DMS79 (cell line): Measurements from ENCODE around the gene TTC24.
"Not testable (repeated sequence)": the region's sequence is repeated elsewhere in the genome, so short reads cannot be mapped to it uniquely, and the experiment has no call there.

Source experiments
- DNase-seq: peaks from one replicate; lab custom pipeline; 2025; lab: John Stamatoyannopoulos, UW

TTC24 gene

DNA sequence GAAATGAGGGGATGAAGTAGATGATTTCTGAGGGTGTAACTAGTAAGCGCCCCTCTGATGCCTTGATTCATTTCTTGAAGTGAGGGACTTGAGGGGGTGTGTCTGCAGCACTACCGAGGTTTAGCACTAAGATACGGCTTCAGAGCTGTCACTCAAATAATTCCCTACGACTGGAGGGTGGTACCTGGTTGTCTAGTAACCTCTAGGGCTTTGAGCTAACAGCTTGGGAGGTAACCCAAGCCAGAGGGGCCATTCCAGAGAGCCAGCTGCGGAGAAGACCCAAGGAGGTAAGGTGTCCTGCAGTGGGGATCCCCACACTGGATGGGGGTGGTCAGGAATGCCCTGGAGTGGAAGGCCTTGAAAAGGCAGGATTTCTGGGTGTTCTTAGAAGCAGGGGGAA is at the start of gene TTC24:
TTC24 (plus strand) TSS at position 252 of the 400 bp plus-strand sequence. CDS start 1,642 bp downstream, outside the sequence.
- DNase-seq = no peak

DNA sequence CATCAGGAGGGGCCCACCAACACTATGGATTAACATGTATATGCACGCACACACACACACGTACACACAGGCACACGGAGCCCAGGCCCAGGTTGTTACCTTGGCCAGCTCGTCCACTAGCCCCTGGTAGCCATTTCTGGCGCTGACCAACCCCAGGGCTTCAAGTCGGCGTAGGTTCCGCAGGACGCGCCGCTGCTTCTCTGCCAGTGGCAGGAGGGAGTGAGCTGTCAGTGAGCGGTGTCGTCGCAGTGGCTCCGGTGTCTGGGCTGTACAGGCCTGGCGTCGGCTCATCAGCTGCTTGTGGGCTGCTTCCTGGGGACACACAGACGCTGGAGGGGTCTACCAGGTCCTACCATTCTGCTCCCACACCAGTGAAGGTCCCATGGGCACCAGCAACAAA is 49.5 kb upstream of the TTC24 start:
- no peak for DNase-seq

DNA sequence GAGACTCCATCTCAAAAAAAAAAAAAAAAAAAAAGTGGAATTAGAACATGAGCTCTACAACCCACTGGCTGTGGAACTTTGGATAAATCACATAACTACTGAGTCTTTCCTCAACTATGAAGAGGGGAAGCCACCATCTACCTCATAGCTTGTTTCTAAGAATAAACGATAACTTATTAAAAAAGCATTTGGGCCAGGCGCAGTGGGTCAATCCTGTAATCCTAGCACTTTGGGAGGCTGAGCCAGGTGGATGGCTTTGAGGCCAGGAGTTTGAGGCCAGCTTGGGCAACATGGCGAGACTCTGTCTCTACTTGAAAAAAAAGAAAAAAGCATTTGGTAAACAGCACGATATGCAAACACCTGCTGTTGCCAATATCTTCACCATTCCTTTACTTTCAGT is 47.1 kb upstream of the TTC24 start:
- no peak for DNase-seq

GRCh38 chr1:156533568-156534220 is 45.8 kb upstream of the TTC24 start:
- DNase-seq = no peak

DNA sequence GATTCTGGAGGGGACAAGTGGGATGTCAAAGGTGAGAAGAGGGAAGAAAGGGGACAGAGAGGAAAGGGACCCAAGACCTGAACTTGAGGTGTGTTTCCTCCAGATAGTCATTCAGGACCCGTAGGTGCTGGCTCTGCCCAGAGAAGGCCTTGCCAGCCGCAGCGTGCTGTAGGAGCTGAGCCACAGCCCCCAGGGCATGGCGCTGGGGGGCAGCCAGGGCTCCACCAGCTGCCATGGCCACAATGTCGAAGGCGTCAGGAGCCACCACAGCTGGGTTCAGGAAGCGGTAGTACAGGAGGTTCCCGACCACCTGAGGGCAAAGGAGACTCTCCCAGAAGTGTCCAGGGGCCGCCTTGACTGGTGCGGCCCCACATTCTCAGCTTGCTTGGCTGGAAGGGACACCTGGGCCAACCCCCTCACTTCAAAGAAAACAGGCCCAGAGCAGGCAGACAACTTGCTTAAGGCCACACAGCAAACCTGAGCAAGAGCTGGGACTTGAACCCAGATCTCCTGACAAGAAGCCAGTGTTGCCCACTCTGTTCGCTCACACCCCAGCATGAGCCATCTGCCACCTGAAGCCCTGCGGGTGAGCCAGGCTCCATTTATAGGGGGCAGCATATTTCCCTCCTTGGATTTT is 45.0 kb upstream of the TTC24 start:
- DNase-seq = no peak

GRCh38 chr1:156537027-156537426 is 42.5 kb upstream of the TTC24 start:
- DNase-seq = no peak

GRCh38 chr1:156538711-156539440 is 40.6 kb upstream of the TTC24 start:
- no peak for DNase-seq

- no peak for DNase-seq
These were observed 39.6 kb upstream of the TTC24 start for GRCh38 chr1:156539818-156540355.

DNA sequence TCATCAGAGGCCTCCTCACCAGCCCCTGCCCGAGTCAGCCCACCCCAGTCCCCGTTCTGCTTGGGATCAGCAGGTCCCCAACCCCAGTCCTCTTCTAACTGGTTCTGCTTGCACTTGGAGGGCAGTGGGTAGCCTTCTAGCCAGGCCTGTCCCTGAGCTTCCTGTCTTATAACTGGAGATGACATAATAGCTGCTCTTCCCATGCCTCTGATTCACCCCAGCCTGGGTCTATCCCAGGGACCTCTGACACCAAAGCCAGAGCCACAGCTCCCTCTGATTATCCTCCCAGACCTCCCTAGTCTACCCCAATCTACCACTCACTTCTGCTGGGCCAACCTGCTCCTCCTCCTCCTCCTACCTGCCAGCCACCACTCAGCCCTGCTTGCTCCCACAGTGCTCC is 38.6 kb upstream of the TTC24 start:
- no peak for DNase-seq

GRCh38 chr1:156543066-156543465 is 36.5 kb upstream of the TTC24 start:
- no peak for DNase-seq

GRCh38 chr1:156544592-156545102 is 34.9 kb upstream of the TTC24 start:
- no peak for DNase-seq

GRCh38 chr1:156546267-156546666 is 33.3 kb upstream of the TTC24 start:
- DNase-seq = no peak

- no peak for DNase-seq
These were observed 32.1 kb upstream of the TTC24 start for GRCh38 chr1:156547434-156547833.

- no peak for DNase-seq
These were observed 31.5 kb upstream of the TTC24 start for GRCh38 chr1:156547982-156548381.

DNA sequence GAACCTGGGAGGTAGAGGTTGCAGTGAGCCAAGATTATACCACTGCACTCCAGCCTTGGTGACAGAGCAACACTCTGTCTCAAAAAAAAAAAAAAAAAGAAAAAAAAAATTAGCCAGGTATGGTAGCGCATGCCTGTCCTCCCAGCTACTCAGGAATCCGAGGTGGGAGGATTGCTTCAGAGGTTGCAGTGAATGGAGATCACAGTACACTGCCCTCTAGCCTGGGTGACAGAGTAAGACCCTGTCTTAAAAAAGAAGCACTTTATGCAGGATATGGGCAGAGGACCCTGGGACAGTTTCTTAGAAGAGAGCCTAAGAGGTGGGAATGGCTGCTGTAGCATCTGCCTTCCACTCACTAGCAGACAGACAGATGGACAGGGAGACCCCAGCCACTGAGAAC is 30.1 kb upstream of the TTC24 start:
- no peak for DNase-seq

DNA sequence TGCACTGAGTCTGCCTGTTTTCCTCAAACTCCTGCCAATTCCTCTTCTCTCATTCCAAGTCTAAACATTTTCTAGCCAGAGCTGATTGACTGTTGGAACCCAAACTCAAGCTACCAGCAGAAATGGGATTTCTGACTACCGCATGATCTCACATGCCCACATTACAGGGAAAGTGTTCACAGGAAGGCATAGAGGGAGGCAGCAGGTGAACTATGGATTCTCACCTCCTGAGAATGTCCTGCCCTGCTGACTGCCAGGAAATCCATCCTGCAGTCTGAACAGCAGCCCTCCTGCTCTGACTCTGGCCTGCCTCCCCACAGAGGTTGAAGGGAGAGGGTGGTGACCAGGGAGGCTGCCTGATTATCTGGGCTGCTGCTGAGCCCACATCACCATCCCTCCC is 29.7 kb upstream of the TTC24 start:
- no peak for DNase-seq

DNA sequence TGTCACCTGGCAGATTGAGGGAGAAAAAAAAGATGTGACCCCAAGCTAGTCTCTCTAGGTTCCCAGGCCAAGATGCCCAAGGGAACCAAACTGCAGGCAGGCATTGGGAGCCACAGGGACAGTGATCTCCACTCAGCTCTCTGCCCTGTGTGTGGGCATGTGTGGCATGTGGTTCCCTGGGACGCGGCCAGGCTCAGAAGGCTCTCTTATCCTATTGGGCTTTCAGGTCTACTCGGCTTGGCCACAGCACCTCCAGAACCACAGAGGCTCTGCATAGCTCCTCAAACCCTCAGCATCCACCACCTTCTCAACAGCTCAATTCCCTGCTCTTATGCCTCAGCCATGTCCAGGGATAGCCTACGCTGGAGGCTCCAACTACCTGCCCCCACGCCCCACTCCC is 29.2 kb upstream of the TTC24 start:
- no peak for DNase-seq

- DNase-seq = no peak
These were observed 28.4 kb upstream of the TTC24 start for GRCh38 chr1:156551066-156551643.

DNA sequence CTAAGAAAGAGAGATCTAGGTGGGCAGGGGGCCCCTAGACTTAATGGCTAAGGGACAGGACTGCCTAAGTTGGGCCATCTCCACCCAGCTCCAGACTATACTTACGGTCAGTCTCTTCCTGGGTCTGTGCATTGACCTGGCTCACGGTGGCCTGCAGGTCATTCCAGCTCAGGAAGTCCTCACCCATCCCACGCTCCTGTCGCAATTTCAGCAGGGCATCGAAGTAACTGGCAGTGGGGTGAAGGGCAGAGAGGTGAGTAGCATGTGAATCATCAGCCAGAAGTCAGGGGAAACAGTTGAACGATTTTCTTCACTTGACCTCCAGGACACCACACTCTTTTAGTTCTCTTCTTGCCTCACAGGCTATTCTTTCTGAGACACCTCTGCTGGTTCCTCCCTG is 27.7 kb upstream of the TTC24 start:
- no peak for DNase-seq

DNA sequence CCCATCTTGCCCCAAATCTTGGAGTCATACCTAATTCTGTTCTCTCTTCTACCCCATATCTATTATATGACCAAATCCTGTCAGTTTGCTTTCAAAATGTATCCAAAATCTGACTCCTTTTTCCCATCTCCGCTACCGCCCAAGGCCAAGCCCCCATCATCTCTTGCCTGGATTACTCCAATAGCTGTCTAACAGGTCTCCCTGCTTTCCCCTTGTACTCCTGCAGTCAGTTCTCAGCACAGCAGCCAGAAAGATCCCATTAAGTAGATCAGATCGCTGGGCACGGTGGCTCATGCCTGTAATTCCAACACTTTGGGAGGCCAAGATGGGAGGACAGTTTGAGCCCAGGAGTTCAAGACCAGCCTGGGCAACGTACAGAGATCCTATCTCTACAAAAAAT is 27.0 kb upstream of the TTC24 start:
- no peak for DNase-seq

- DNase-seq = not testable (repeated sequence)
These were observed 26.6 kb upstream of the TTC24 start for GRCh38 chr1:156552937-156553336.

DNA sequence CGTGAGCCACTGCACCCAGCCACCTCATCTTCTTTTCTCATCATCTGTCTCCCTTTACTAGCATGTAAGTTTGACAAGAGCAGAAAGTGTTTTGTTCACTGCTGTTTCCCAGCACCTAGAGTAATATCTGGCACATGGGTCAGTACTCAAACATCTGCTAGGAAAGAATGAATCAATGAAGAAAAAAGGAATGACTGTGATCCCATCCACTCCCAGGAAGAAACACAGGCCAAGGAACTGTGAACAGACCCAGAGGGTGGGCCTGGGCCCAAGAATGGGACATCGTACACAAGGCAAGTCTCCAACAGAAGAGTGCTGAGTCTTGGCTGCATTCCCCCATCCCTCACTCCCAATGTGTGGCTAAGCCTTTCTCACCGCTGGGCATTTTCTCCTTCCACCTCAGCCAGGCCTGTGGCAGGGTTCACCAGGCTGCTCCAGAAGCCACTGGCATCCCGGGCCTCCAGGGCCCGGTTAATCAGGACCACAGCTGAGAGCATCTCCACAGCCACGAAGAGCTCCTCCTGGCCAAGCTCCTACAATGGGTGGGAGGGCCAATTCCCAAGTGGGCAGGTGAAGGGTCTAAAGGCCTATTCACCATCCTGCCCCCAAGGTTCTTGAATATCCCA is 25.6 kb upstream of the TTC24 start:
- no peak for DNase-seq
